Measurements from ENCODE around the gene PARVA.
"Not testable (repeated sequence)": the region's sequence is repeated elsewhere in the genome, so short reads cannot be mapped to it uniquely, and the experiment has no call there.

The PARVA gene

GRCh38 chr11:12507391-12507790, 130.0 kb downstream of the PARVA start:
- no peak for FAIRE-seq

DNA sequence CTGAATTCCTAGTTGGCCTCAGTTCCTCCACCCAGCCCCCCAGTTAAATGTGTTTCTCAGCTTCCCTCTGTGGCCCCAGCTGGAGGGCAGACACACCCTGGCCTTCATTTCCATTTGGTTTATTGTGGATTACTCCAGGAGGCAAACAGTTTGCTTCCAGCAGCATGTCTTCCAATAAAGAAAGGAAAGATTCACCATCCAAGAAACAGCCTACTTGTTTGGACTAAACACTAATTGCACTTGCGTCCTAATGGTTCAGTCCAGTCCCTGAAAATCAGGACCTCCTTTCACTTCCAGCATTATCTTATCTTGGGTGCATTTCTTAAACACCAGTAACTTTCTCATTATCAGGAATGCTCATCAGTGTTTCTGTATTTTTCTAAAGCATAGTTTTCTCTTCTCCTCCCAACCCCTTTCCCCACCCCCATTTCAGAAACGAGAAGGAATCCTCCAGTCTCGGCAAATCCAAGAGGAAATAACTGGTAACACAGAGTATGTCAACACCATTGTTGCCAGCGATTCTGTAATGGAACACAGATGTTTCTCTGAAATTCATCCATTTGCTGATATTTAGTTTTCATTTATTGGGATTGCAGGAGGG, 130.9 kb downstream of the PARVA start:
- FAIRE-seq = no peak

DNA sequence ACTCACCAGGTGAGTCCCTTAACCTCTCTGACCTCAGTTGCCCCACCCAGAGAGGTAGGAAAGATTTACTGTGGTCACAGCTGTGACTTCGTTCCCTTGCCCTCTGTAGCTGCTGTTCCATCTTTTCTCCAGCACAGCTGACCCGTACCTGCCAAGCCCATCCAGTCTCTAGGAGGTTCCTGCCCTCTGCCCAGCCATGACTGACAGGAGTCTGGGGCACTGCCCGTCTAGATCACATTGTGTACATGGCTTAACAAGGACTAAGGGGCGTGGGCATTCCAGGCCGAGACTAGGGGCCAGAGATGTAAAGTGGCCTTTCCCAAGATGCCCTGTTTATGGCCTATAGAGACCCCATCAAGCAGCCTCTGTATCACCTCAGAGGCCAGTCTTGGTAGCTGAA, 132.0 kb downstream of the PARVA start:
- FAIRE-seq = no peak

DNA sequence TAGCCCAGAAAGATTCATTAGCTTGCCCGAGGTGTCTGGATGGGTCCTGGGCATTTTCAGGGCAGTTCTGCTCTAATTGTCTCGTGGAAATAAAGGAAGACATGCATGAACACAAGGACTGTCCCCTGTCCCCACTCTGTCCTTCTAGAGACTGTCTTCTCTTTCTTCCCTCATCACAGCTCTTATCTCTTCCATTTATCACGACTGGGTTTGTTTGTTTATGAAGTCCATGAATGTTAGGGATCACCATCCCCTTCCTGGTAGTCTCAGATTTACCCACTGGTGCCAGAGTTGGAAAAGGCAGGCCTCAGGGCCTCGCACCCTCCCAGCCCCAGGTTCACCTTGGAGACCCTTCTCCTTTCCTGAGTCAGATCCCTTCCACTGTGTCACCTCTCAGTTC, 134.8 kb downstream of the PARVA start:
- FAIRE-seq = no peak

DNA sequence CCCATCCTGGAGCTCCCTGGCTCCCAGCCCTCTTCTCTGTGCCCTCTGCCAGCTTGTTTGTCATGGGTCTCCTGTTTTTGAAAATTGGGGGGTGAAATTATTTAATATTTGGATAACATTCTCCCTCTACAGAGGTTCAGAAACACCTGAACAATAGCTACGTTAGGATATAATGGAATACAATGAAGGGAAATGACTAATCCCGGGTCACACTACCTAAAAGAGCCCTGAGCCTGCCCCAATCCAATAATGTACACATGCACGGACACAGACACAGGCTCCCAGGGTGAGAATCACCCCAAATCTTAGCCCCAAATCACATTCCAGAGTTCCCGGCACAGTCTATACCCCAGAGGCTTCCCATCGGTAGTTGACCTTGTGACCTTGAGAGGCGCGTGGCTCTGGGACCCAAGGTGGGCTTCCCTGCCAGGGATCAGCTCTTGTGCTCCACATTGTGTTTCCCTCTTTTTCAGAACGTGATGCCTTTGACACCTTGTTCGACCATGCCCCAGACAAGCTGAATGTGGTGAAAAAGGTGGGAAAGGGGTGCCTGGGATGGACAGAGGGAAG, 135.5 kb downstream of the PARVA start:
- FAIRE-seq = no peak

DNA sequence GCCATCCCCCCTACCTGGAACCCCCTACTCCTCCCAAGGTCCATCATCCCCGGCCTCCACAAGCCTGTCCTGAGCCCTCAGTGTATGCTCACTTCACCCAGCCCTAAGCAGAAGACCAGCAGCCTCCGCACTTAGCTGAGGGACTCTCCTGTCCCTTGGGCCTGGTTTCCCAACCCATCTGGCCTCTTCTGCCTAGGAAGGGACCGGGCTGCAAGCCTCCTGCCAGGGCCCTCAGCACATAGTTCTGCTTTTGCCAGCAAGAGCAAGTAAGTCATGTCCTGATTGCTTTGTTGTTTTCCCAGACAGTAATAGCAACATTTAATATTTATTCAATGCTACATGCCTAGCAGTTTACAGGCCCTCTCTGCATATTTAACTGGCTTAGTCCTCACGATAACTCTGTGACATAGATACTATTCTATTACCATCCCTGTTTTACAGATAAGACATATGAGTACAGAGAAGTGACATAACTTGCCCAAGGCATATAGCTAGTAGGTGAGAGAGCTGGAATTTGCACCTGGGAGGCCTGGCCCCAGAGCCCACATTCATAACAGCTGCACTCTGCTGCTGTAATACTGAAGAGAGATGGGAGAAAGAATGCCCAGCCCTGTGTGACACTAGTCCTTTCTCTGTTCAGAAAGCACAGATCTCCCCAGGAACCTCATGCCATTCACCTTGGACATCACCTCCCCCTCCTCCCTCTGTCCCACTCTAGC, 139.2 kb downstream of the PARVA start:
- FAIRE-seq = no peak

- FAIRE-seq = no peak
Observed at GRCh38 chr11:12517306-12517705, 139.9 kb downstream of the PARVA start.

GRCh38 chr11:12517741-12518140, 140.4 kb downstream of the PARVA start:
- no peak for FAIRE-seq

- FAIRE-seq = no peak
Observed at GRCh38 chr11:12518606-12519385, 141.4 kb downstream of the PARVA start.

- no peak for FAIRE-seq
Observed at GRCh38 chr11:12520054-12520453, 142.7 kb downstream of the PARVA start.

GRCh38 chr11:12520576-12520975, 143.2 kb downstream of the PARVA start:
- FAIRE-seq = not testable (repeated sequence)

GRCh38 chr11:12523180-12523924, 146.0 kb downstream of the PARVA start:
- no peak for FAIRE-seq

DNA sequence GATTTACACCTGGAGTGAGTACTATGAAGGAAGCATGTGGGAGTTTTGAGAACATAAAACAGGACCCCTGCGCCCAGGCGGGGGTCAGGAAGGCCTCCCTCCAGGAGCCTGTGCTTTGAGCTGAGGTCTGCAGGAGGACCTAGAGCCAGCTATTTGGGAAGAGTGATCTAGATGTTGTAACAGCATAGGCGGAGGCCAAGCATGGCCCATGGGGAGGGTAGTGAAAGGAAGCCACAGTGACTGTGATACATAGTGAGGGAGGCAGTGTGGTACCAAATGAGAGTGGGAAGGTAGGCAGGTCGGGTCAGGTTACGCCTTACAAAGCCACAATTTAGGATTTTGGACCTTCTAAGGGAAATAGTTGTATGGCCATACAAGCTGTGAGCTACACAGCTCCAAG, 147.5 kb downstream of the PARVA start:
- FAIRE-seq = no peak

DNA sequence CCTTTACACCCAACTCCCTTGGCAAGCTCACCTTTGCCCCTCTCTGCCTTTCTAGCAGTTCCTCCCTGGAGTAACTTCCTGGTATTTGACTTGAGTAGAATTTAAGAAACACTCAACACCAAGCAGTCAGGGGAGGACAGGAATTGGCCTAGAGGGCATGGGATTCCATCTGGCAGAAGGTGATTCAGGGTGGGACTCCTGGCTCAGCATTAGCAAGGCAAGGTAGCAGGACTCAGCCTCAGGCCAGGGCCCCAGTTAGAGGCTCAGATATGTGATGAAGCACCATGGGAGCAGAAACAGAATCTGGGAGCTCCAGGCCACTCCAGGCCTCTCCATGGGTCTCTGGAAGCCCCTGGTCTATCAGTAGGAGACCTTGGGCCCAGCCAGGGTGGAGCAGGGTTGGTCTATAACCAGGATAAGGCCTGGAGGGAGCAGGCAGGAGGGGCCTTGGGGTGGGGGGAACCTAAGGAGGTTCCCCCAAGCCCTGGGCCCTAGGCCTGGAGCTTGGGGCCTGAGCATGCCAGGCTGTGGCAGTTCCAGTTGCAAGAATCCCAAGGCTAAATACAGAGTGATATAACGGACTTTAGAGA, 148.2 kb downstream of the PARVA start:
- FAIRE-seq = no peak

GRCh38 chr11:12526789-12527188, 149.4 kb downstream of the PARVA start:
- FAIRE-seq = no peak

GRCh38 chr11:12528487-12528886, 151.1 kb downstream of the PARVA start:
- no peak for FAIRE-seq

- no peak for FAIRE-seq
Observed at GRCh38 chr11:12529041-12529440, 151.7 kb downstream of the PARVA start.

DNA sequence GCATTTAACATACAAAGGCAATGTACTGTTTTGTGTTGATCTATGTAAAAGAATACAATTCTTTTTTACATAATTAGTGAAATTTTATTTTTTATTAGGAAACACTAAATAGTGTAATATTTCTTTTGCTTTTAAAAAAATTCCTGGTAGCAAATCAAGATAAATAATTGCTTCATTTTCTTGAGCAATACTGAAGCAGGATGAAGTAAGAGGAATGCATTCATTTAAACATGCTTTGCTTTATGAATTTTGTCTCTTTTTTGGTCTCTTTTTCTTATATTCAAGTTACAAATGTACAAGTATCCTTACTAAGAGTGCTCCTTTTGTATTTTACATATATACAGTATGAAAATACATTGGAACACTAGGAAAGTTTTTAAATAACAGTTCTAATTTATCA, 152.4 kb downstream of the PARVA start:
- no peak for FAIRE-seq

- FAIRE-seq = no peak
Observed at GRCh38 chr11:12531020-12531419, 153.6 kb downstream of the PARVA start.

DNA sequence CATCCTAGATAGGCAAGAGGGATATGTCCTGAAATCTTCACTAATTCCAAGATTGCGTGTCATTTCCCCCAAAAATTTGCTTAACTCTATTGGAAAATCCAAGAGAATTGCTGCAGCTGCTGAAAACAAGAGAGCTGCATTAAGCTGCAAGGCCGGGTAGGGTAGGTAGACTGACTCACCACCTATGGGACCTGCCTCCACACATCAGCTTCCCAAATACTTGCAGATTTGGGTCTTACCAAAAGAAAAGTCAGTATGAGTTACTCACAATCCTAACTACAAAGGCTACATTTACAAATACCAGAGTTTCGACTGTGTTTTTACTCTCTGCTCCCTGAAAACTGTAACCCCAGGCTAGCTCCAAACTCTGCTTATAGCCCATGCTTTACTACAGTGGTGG, 154.3 kb downstream of the PARVA start:
- FAIRE-seq = no peak

GRCh38 chr11:12532580-12532979, 155.2 kb downstream of the PARVA start:
- FAIRE-seq = no peak

- FAIRE-seq = no peak
Observed at GRCh38 chr11:12534549-12534948, 157.2 kb downstream of the PARVA start.

DNA sequence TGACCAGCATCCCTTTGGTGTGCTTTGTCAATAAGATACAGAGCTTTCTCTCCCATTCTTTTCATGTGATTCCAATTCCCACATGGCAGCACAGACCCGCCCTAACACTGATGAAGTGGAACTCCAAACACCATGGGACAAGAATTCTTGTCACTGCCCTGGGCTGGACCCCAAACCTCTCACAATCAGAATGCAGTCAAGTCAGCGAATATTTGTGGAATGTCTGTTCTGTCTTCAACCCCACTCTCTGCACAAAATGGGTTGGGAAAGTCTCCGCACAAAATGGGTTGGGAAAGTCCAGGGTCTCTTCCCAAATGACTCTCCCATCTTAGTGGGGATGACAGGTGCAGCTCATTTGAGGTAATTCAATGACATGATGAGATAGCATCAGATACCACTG, 157.9 kb downstream of the PARVA start:
- no peak for FAIRE-seq

Data from islet of Langerhans (tissue), 1 donor.